Fibroblast of pulmonary artery (primary cell): ENCODE data around the gene TEK.

Experiments
- DNase-seq: peaks from one replicate; pipeline ENCODE4 v3.0.0-alpha.2; 2010; ENCODE audit warnings: low read depth
- H3K4me3 ChIP-seq: replicated peaks from 2 replicates; pipeline ENCODE4 v1.5.1; 2011; ENCODE audit warnings: low read depth, mild to moderate bottlenecking, control low read depth, low read length, moderate library complexity
- TF ChIP-seq, protein P1 (sequence below): IDR thresholded peaks from 2 replicates; pipeline ENCODE4 v1.5.1; 2011; ENCODE audit warnings: mild to moderate bottlenecking, control low read depth, low read length, inconsistent platforms; ENCODE audit errors: missing control alignments

The TEK gene

GRCh38 chr9:27142299-27142930 is 33.4 kb downstream of the TEK start:
- TF ChIP-seq, protein P1, sequence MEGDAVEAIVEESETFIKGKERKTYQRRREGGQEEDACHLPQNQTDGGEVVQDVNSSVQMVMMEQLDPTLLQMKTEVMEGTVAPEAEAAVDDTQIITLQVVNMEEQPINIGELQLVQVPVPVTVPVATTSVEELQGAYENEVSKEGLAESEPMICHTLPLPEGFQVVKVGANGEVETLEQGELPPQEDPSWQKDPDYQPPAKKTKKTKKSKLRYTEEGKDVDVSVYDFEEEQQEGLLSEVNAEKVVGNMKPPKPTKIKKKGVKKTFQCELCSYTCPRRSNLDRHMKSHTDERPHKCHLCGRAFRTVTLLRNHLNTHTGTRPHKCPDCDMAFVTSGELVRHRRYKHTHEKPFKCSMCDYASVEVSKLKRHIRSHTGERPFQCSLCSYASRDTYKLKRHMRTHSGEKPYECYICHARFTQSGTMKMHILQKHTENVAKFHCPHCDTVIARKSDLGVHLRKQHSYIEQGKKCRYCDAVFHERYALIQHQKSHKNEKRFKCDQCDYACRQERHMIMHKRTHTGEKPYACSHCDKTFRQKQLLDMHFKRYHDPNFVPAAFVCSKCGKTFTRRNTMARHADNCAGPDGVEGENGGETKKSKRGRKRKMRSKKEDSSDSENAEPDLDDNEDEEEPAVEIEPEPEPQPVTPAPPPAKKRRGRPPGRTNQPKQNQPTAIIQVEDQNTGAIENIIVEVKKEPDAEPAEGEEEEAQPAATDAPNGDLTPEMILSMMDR = no peak
- no peak for DNase-seq
- no peak overlapping the region for H3K4me3 ChIP-seq

DNA sequence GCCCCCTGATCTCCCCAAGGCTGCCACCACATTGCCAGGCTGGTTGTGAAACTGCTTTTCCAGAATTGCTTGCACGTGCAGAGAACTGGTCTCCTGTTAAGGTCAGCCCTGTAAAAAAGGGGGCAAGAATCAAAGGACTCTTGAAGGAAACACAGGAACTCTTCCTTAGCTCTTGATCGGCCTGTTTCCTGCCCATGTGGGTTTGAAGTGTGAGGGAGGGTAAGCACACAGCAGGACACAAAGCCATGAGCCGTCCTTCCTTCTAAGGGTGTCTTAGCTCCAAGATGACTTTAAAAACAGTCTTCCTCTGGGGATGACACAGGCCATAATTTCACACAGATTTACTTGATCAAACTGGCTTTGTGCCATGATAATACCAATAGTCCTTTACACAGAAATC is 36.1 kb downstream of the TEK start:
- TF ChIP-seq, protein P1 = no peak
- no peak for DNase-seq
- H3K4me3 ChIP-seq = no peak overlapping the region

DNA sequence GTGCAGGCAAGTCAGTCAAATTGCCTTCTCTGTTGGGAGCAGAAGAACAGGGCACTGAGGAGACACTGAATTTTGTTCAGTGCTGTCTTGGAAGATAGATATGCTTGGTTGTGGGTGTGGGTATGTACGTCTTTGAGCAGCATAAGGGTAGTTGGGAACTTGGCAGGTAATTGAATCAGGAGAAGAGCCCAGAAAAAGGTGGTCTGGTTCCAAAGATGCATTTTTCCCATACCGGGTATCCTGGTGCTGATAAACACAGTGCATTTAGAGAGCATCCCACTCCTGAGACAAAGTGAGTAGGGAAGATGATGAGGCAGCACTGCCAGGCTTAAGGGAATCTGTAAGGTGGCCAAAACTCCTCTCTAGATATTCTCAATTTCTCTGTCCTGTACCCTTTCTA is 40.6 kb downstream of the TEK start:
- TF ChIP-seq, protein P1 = no peak
- no peak overlapping the region for H3K4me3 ChIP-seq

DNA sequence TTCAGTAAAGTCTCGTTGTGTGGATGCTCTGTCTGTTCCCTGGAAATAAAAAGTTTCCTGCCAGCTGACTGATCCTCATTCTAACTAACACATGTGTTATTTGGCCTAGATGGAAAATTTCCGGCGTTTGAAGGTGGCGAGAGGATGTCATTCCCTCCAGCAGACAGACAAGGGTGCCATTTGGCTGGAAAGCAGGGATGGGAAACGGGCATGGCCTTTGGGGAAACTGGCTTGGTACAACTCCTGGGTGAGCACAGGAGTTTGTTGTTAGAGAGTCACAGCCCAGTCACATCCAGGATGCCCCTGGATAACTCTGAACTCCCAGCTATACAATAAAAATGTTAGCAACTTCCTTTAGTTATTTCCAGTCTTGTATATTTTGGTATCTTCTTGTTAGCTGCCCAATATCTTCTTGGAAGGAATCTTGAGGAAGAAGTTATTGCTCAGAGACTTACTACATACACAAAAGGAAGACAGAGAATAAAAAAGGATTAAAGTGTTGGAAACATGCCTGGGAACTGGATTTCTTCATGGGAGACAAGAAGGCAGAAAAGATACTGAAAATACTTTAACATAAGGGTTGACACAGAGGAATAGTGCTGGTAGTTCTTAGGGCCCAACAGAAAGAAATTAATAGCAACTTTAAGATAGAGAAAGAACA is 41.9 kb downstream of the TEK start:
- H3K4me3 ChIP-seq = no peak overlapping the region
- TF ChIP-seq, protein P1 = no peak
- peak; percentile 81 for DNase-seq

More for the DNA sequence above, 40.6 kb downstream of the TEK start:
- no peak for DNase-seq

GRCh38 chr9:27151693-27152404 is 42.8 kb downstream of the TEK start:
- no peak overlapping the region for H3K4me3 ChIP-seq
- peak; percentile 82 for DNase-seq
- TF ChIP-seq, protein P1 = no peak

DNA sequence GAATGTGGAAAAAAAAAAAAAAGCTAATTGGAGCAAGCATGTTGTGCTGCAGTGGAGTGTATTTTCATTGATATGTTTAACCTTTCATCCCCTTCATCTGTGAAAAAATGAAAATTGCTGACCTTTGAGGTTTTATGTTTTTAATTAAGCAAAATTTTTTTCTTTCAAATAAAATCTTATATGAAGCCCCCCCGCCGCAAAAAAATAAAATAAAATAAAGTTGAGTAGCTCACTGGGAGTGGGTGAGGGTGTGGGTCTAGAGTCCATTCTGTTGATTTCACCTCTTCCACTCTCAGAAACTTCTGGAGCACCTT is 43.3 kb downstream of the TEK start:
- no peak for DNase-seq
- H3K4me3 ChIP-seq = no peak overlapping the region
- TF ChIP-seq, protein P1 = no peak

DNA sequence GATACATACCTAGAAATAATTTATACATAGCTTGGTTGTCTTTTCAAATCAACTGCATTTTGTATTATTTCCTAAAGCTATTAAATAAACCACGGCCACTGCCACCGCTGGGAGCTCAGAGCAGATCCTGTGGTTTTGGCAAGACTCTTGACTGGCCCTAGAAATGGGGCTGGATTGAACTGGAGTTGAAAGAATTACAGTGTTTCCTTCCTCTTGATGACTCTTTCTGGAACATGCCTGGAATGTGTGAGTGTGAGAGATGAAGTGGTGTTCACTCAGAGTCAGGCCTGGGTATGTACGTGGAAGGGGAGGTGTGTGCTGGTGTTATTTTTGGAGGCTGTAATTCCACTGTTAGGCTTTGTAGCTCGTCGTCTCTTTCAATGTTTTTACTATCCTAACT is 45.9 kb downstream of the TEK start:
- TF ChIP-seq, protein P1 = no peak
- peak; percentile 96 for DNase-seq
- no peak overlapping the region for H3K4me3 ChIP-seq
